Activated T-cell treated with anti-CD3 and anti-CD28 coated beads, Interleukin-2, amount 50 U/mL, for 48 hours (primary cell): ENCODE measurements around the gene EFNA3.

Experiments
- DNase-seq, 2 experiments: peaks; one replicate each; pipeline ENCODE4 v3.0.0-alpha.2; 2020

EFNA3 gene

GRCh38 chr1:155070158-155070621 lies 8.4 kb upstream of the EFNA3 start:
- no peak for DNase-seq

GRCh38 chr1:155070721-155071569 lies 7.7 kb upstream of the EFNA3 start:
- DNase-seq = peak; percentile 81 to 86

GRCh38 chr1:155071701-155072100 lies 6.9 kb upstream of the EFNA3 start:
- no peak for DNase-seq

GRCh38 chr1:155072531-155073289 lies 5.9 kb upstream of the EFNA3 start:
- no peak for DNase-seq

- no peak for DNase-seq
Observed at GRCh38 chr1:155073377-155074242, 5.0 kb upstream of the EFNA3 start.

- DNase-seq = no peak
Observed at GRCh38 chr1:155075535-155075934, 3.1 kb upstream of the EFNA3 start.

GRCh38 chr1:155076371-155076770 lies 2.3 kb upstream of the EFNA3 start:
- no peak for DNase-seq

- no peak for DNase-seq
Observed at GRCh38 chr1:155077346-155077745, 1.3 kb upstream of the EFNA3 start.

GRCh38 chr1:155077758-155078445 lies 735 bp upstream of the EFNA3 start:
- DNase-seq = no peak

- DNase-seq = peak in 1 of 2 experiments; percentile 42
Observed at GRCh38 chr1:155079210-155079486, 511 bp downstream of the EFNA3 start.

GRCh38 chr1:155079487-155080311 lies 1.1 kb downstream of the EFNA3 start:
- DNase-seq = peak in 1 of 2 experiments; percentile 43

- peak in 1 of 2 experiments; percentile 58 for DNase-seq
Observed at GRCh38 chr1:155080312-155081228, 1.9 kb downstream of the EFNA3 start.

GRCh38 chr1:155081472-155082300 lies 3.0 kb downstream of the EFNA3 start:
- peak in 1 of 2 experiments; percentile 58 for DNase-seq

- peak in 1 of 2 experiments; percentile 59 for DNase-seq
Observed at GRCh38 chr1:155082301-155083051, 3.8 kb downstream of the EFNA3 start.

- no peak for DNase-seq
Observed at GRCh38 chr1:155083052-155083541, 4.5 kb downstream of the EFNA3 start.

GRCh38 chr1:155083865-155084721 lies 5.5 kb downstream of the EFNA3 start:
- DNase-seq = peak; percentile 62 to 66

GRCh38 chr1:155084722-155085503 lies 6.3 kb downstream of the EFNA3 start:
- peak; percentile 96 to 97 for DNase-seq
